SK-N-SH treated with all-trans-retinoic acid at 6 μM for 48 hours (cell line): Measurements from ENCODE around the gene PROM1.

ENCODE experiments used
- ATAC-seq: fragments of 200-7000 bp; cut with Tn5 transposase; 3 replicates; pipeline ENCODE4 v1.9.1; 2020; ENCODE audit warnings: mild to moderate bottlenecking, moderate library complexity
- ARNTL ChIP-seq: fragments of 450-650 bp; formaldehyde crosslinking; IDR thresholded peaks from 2 replicates; pipeline ENCODE4 v1.5.0; 2020; ENCODE audit warnings: low read depth, mild to moderate bottlenecking, moderate library complexity, borderline replicate concordance
- BACH2 ChIP-seq: fragments of 250-450 bp; sonication (Bioruptor Pico); IDR thresholded peaks from 2 replicates; pipeline ENCODE4 v1.9.0; 2021; ENCODE audit warnings: mild to moderate bottlenecking, borderline replicate concordance
- CREB5 ChIP-seq: fragments of 250-450 bp; sonication (Bioruptor Pico); IDR thresholded peaks from 2 replicates; pipeline ENCODE4 v1.5.1; 2020; ENCODE audit warnings: low read depth, mild to moderate bottlenecking, moderate library complexity
- CSRNP3 ChIP-seq: fragments of 250-450 bp; sonication (Bioruptor Pico); IDR thresholded peaks from 2 replicates; pipeline ENCODE4 v1.5.1; 2021; ENCODE audit warnings: mild to moderate bottlenecking, moderate library complexity
- ISL1 ChIP-seq: fragments of 250-450 bp; sonication (Bioruptor Pico); IDR thresholded peaks from 2 replicates; pipeline ENCODE4 v2.1.2; 2022; ENCODE audit warnings: mild to moderate bottlenecking, moderate library complexity
- OSR1 ChIP-seq: fragments of 250-450 bp; sonication (Bioruptor Pico); IDR thresholded peaks from 2 replicates; pipeline ENCODE4 v1.8.0; 2022; ENCODE audit warnings: moderate library complexity, mild to moderate bottlenecking, inconsistent platforms
- PATZ1 ChIP-seq: fragments of 250-450 bp; sonication (Bioruptor Pico); IDR thresholded peaks from 2 replicates; pipeline ENCODE4 v1.8.0; 2020; ENCODE audit warnings: mild to moderate bottlenecking, moderate library complexity, borderline replicate concordance
- POU6F1 ChIP-seq: fragments of 250-450 bp; sonication (Bioruptor Pico); IDR thresholded peaks from 2 replicates; pipeline ENCODE4 v1.8.0; 2021; ENCODE audit warnings: low read depth, mild to moderate bottlenecking, moderate library complexity, borderline replicate concordance
- PPARA ChIP-seq: fragments of 250-450 bp; sonication (Bioruptor Pico); IDR thresholded peaks from 2 replicates; pipeline ENCODE4 v1.5.0; 2020; ENCODE audit warnings: mild to moderate bottlenecking, borderline replicate concordance
- RARB ChIP-seq: fragments of 250-450 bp; sonication (Bioruptor Pico); IDR thresholded peaks from 2 replicates; pipeline ENCODE4 v1.8.0; 2021; ENCODE audit warnings: mild to moderate bottlenecking, moderate library complexity
- SNAI2 ChIP-seq: fragments of 250-450 bp; sonication (Bioruptor Pico); IDR thresholded peaks from 2 replicates; pipeline ENCODE4 v1.5.0; 2020; ENCODE audit warnings: mild to moderate bottlenecking, moderate library complexity
- TCF4 ChIP-seq: fragments of 250-450 bp; sonication (Bioruptor Pico); IDR thresholded peaks from 2 replicates; pipeline ENCODE4 v1.8.0; 2021; ENCODE audit warnings: mild to moderate bottlenecking, moderate library complexity, borderline replicate concordance
- TOX ChIP-seq: fragments of 250-450 bp; sonication (Bioruptor Pico); IDR thresholded peaks from 2 replicates; pipeline ENCODE4 v1.8.0; 2021; ENCODE audit warnings: mild to moderate bottlenecking, moderate library complexity, borderline replicate concordance
- TSHZ2 ChIP-seq: fragments of 250-450 bp; sonication (Bioruptor Pico); IDR thresholded peaks from 2 replicates; pipeline ENCODE4 v1.5.0; 2020; ENCODE audit warnings: mild to moderate bottlenecking, moderate library complexity
- ZC3H10 ChIP-seq: fragments of 250-450 bp; sonication (Bioruptor Pico); IDR thresholded peaks from 2 replicates; pipeline ENCODE4 v1.5.1; 2021; ENCODE audit warnings: mild to moderate bottlenecking, moderate library complexity
- ZFP30 ChIP-seq: fragments of 450-650 bp; formaldehyde crosslinking; IDR thresholded peaks from 2 replicates; pipeline ENCODE4 v1.5.0; 2022; ENCODE audit warnings: mild to moderate bottlenecking, moderate library complexity
- ZNF565 ChIP-seq: fragments of 450-650 bp; formaldehyde crosslinking; conservative IDR thresholded peaks from 2 replicates; pipeline ENCODE4 v1.5.0; 2020; ENCODE audit warnings: low read depth, mild to moderate bottlenecking, moderate library complexity
- ZNF8 ChIP-seq: fragments of 450-650 bp; formaldehyde crosslinking; IDR thresholded peaks from 2 replicates; pipeline ENCODE4 v1.5.0; 2020; ENCODE audit warnings: mild to moderate bottlenecking, moderate library complexity

The PROM1 gene

GRCh38 chr4:16089156-16089555, 5.3 kb upstream of the PROM1 start (continued):
- TF ChIP-seq PATZ1 (CRISPR knock-in tag) (no peak), TCF4 (CRISPR knock-in tag) (no peak), ARNTL (CRISPR knock-in tag) (no peak), TSHZ2 (CRISPR knock-in tag) (no peak), SNAI2 (no peak), OSR1 (CRISPR knock-in tag) (no peak), ZFP30 (CRISPR knock-in tag) (no peak), BACH2 (no peak)
- TF ChIP-seq, all 23 proteins: peak for 0

GRCh38 chr4:16088601-16089000, 4.8 kb upstream of the PROM1 start:
- no peak for ATAC-seq
- TF ChIP-seq OSR1 (CRISPR knock-in tag) (no peak), PPARA (no peak), ISL1 (no peak), POU6F1 (no peak), ARNTL (CRISPR knock-in tag) (no peak), ZC3H10 (CRISPR knock-in tag) (no peak), PATZ1 (CRISPR knock-in tag) (no peak), SNAI2 (no peak), TCF4 (CRISPR knock-in tag) (no peak), CREB5 (no peak), ZNF565 (no peak), TSHZ2 (CRISPR knock-in tag) (no peak), RARB (CRISPR knock-in tag) (no peak)

GRCh38 chr4:16085822-16086221, 2.0 kb upstream of the PROM1 start:
- TF ChIP-seq SNAI2: no peak
- TF ChIP-seq POU6F1: no peak
- TF ChIP-seq CSRNP3 (CRISPR knock-in tag): no peak
- no peak for TF ChIP-seq ZNF8 (CRISPR knock-in tag)
- no peak for TF ChIP-seq ZFP30 (CRISPR knock-in tag)
- TF ChIP-seq TOX (CRISPR knock-in tag): no peak
- ATAC-seq: no peak
